ENCODE data around the gene ZMIZ1. TPM values are rescaled to one million over a fixed set of nuclear protein-coding genes. Genes with fewer than 3 reads are reported as not detected.

Gene ZMIZ1
- total RNA-seq, 2 experiments from 2014 or later = 27.3 to 28.2 TPM

DNA sequence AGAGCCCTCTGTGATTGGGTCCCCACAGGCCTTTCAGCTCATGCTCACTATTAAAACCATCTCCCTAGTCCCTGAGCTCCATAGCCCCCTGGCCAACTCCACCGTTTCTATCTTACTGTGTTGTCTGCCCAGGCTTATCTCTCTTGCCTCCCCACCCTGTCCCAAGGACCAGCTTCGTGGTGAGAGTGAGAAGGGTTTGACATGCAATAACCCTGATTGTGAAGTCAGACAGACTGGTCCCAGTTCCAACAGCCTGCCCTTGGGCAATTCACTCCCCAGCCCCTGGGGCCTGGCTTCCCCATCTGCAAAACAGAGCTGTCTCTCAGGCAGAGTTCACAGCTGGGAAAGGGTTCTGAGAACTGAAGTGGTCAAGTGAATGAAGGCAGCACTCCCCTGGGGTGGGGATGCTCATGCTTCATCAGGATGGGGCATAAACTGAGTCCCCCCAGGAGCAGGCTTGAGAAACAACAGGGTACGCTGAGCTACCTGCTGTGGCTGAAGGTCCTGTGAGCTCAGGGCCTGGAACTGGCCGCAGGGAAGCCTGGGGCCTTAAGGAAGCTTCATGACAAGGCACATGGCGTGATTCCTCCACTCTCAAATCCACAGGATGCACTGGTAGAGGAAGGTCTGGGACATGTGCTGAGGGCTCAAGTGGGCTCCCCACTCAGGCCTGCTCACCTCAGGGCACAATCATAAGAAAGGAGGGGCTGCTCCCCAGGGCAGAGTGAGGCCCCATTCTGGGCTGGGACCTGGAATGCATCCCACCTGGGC, 276.7 kb downstream of the ZMIZ1 start:
- H3K27me3 Mint-ChIP-seq = no peaks in the 10 kb centered on the region
- DNase-seq = no peak
- no peak overlapping the region for H3K27ac Mint-ChIP-seq
- peaks cover 25% of the 10 kb centered on the region for H3K4me1 Mint-ChIP-seq
- no peak overlapping the region for H3K4me3 Mint-ChIP-seq
- peaks cover 26% of the 10 kb centered on the region for H3K36me3 Mint-ChIP-seq
- H3K9me3 Mint-ChIP-seq = no peaks in the 10 kb centered on the region

DNA sequence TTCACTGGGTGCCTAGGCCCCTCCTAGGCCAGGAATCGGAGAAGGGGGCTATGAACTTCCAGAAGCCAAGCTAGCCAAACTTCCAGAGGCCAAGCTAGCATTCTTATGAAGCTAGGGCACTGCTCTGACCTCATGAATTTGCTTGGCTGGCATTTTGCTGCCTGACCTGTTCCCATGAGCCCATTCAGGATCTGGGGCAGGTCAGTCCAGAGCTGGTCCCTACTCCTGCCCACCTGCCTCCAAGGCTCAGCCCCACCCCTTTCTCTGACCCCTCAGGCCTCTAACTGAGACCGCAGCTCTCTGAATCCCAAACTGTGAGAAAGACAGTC, 277.2 kb downstream of the ZMIZ1 start:
- peaks cover 27% of the 10 kb centered on the region for H3K36me3 Mint-ChIP-seq
- no peak overlapping the region for H3K27ac Mint-ChIP-seq
- H3K4me3 Mint-ChIP-seq = no peak overlapping the region
- H3K9me3 Mint-ChIP-seq = no peaks in the 10 kb centered on the region
- no peaks in the 10 kb centered on the region for H3K27me3 Mint-ChIP-seq
- no peak for DNase-seq
- H3K4me1 Mint-ChIP-seq = peaks cover 25% of the 10 kb centered on the region

DNA sequence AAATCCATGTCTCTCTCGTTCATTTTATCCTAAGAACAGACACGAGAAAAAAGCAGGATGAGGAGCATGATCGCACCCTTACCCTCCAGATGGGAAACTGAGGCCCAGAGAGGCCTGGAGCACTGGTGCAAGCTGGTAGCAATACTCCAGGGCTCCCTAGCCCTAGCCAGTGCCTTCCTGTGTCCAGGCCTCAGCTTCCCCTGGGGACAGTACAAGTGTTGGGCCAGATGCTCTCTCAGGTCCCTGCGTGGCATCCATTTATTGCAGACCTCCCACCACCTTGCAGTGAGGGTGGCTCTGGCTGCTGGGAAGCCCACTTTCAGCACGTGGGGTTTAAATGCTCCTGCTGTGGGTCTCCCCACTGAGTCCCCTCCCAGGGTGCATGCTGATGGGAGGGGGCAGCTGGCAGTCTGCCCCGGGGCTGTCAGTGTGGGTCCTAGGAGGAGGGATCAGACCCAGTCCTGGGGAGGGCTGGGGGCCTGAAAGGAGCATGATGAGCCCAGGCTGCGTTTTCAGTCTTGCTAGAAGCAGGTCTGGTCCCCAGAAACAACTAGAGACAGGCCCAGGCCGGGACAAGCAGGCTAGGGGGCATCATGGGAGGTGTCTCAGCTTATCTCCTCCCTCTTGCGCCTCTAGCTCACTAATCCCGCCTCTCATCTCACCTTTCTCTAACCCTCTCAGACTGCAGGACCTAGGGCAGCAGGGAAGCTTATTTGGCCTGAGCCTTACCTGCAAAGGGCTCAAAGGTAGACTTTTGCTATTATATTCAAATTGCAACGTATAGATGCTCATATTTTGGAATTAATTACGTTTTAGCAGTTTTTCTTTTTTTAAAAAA, 277.8 kb downstream of the ZMIZ1 start:
- Mint-ChIP-seq H3K4me1 (peaks cover 25% of the 10 kb centered on the region), H3K27ac (peak overlapping the region; percentile 29), H3K9me3 (no peaks in the 10 kb centered on the region), H3K27me3 (no peaks in the 10 kb centered on the region), H3K4me3 (peak overlapping the region; percentile 58), H3K36me3 (peaks cover 27% of the 10 kb centered on the region)
- DNase-seq = no peak

- Mint-ChIP-seq H3K27me3 (no peaks in the 10 kb centered on the region), H3K4me3 (peak within 1 kb of the TSS; percentile 87), H3K4me1 (peaks cover 27% of the 10 kb centered on the region)
These were observed 278.6 kb downstream of the ZMIZ1 start, which contains the start of gene PPIF for GRCh38 chr10:79347226-79347893. TSS of gene PPIF (plus strand) at chr10:79347469. CDS start at chr10:79347549, 80 bp downstream.

GRCh38 chr10:79347894-79348639, 279.3 kb downstream of the ZMIZ1 start:
- Mint-ChIP-seq H3K27ac (peak overlapping the region; percentile 93), H3K9me3 (no peaks in the 10 kb centered on the region), H3K4me3 (peak overlapping the region; percentile 87), H3K4me1 (peaks cover 28% of the 10 kb centered on the region), H3K36me3 (peaks cover 35% of the 10 kb centered on the region), H3K27me3 (no peaks in the 10 kb centered on the region)
- peak; percentile 84 for DNase-seq

More at GRCh38 chr10:79347226-79347893, 278.6 kb downstream of the ZMIZ1 start, which contains the start of gene PPIF:
- peak within 1 kb of the TSS; percentile 93 for H3K27ac Mint-ChIP-seq
- peaks cover 30% of the 10 kb centered on the region for H3K36me3 Mint-ChIP-seq
- no peaks in the 10 kb centered on the region for H3K9me3 Mint-ChIP-seq
- DNase-seq = peak; percentile 95

DNA sequence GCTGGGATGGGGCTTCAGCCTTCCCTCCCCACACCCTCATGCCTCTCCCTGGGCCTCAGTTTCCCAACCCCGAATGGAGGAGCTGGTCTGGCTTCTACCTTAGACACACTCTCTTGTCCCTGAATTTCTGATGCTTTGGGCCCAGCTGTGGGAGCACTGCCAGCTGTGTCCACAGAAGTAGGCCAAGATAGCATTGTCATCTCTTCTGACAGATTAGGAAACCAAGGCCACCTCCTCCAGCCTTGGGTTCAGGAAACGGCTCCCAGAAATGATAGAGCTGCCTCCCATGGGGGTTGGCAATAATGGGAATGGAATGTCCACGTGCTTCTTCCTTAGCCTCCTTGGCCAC, 279.8 kb downstream of the ZMIZ1 start:
- DNase-seq = no peak
- Mint-ChIP-seq H3K4me3 (peak overlapping the region; percentile 87), H3K9me3 (no peaks in the 10 kb centered on the region), H3K36me3 (peaks cover 40% of the 10 kb centered on the region), H3K4me1 (peaks cover 33% of the 10 kb centered on the region), H3K27ac (peak overlapping the region; percentile 93), H3K27me3 (no peaks in the 10 kb centered on the region)

- Mint-ChIP-seq H3K4me1 (peaks cover 38% of the 10 kb centered on the region), H3K4me3 (peak overlapping the region; percentile 87), H3K27me3 (no peaks in the 10 kb centered on the region), H3K9me3 (no peaks in the 10 kb centered on the region), H3K36me3 (peaks cover 45% of the 10 kb centered on the region), H3K27ac (peak overlapping the region; percentile 93)
- no peak for DNase-seq
These were observed 280.3 kb downstream of the ZMIZ1 start for GRCh38 chr10:79349072-79349491.

- DNase-seq = no peak
- H3K9me3 Mint-ChIP-seq = no peaks in the 10 kb centered on the region
- H3K27ac Mint-ChIP-seq = peak overlapping the region; percentile 25
- peak overlapping the region; percentile 87 for H3K4me3 Mint-ChIP-seq
- peaks cover 52% of the 10 kb centered on the region for H3K36me3 Mint-ChIP-seq
- H3K4me1 Mint-ChIP-seq = peaks cover 46% of the 10 kb centered on the region
- no peaks in the 10 kb centered on the region for H3K27me3 Mint-ChIP-seq
These were observed 281.1 kb downstream of the ZMIZ1 start for GRCh38 chr10:79349766-79350406.

- Mint-ChIP-seq H3K4me3 (no peak overlapping the region), H3K27ac (no peak overlapping the region)
These were observed 281.8 kb downstream of the ZMIZ1 start for GRCh38 chr10:79350407-79351154.

GRCh38 chr10:79351332-79351731, 282.6 kb downstream of the ZMIZ1 start:
- H3K4me3 Mint-ChIP-seq = no peak overlapping the region
- H3K4me1 Mint-ChIP-seq = peaks cover 47% of the 10 kb centered on the region
- peaks cover 63% of the 10 kb centered on the region for H3K36me3 Mint-ChIP-seq

More at GRCh38 chr10:79350407-79351154, 281.8 kb downstream of the ZMIZ1 start:
- no peak for DNase-seq
- Mint-ChIP-seq H3K9me3 (no peaks in the 10 kb centered on the region), H3K27me3 (no peaks in the 10 kb centered on the region), H3K4me1 (peaks cover 43% of the 10 kb centered on the region), H3K36me3 (peaks cover 56% of the 10 kb centered on the region)

GRCh38 chr10:79352035-79352877, 283.5 kb downstream of the ZMIZ1 start:
- Mint-ChIP-seq H3K9me3 (no peaks in the 10 kb centered on the region), H3K27ac (peak overlapping the region; percentile 61), H3K36me3 (peaks cover 69% of the 10 kb centered on the region), H3K4me1 (peaks cover 44% of the 10 kb centered on the region), H3K4me3 (no peak overlapping the region), H3K27me3 (no peaks in the 10 kb centered on the region)
- no peak for DNase-seq

More at GRCh38 chr10:79351332-79351731, 282.6 kb downstream of the ZMIZ1 start:
- Mint-ChIP-seq H3K27me3 (no peaks in the 10 kb centered on the region), H3K27ac (no peak overlapping the region), H3K9me3 (no peaks in the 10 kb centered on the region)
- no peak for DNase-seq

- Mint-ChIP-seq H3K36me3 (peaks cover 73% of the 10 kb centered on the region), H3K4me3 (no peak overlapping the region), H3K27me3 (no peaks in the 10 kb centered on the region), H3K4me1 (peaks cover 44% of the 10 kb centered on the region), H3K27ac (no peak overlapping the region), H3K9me3 (no peaks in the 10 kb centered on the region)
- DNase-seq = no peak
These were observed 284.2 kb downstream of the ZMIZ1 start for GRCh38 chr10:79353000-79353406.

DNA sequence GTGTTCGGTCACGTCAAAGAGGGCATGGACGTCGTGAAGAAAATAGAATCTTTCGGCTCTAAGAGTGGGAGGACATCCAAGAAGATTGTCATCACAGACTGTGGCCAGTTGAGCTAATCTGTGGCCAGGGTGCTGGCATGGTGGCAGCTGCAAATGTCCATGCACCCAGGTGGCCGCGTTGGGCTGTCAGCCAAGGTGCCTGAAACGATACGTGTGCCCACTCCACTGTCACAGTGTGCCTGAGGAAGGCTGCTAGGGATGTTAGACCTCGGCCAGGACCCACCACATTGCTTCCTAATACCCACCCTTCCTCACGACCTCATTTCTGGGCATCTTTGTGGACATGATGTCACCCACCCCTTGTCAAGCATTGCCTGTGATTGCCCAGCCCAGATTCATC, 285.0 kb downstream of the ZMIZ1 start:
- Mint-ChIP-seq H3K36me3 (peaks cover 66% of the 10 kb centered on the region), H3K9me3 (no peaks in the 10 kb centered on the region), H3K4me1 (peaks cover 41% of the 10 kb centered on the region), H3K4me3 (no peak overlapping the region), H3K27me3 (no peaks in the 10 kb centered on the region), H3K27ac (peak overlapping the region; percentile 76)
- no peak for DNase-seq

All from activated naive CD8-positive, alpha-beta T cell treated with anti-CD3 and anti-CD28 coated beads for 36 hours (primary cell).